Measurements from ENCODE around the gene UNKL.

Gene UNKL

GRCh38 chr16:1414532-1415260, at the start of gene UNKL:
Gene UNKL, minus strand, starts transcription at chr16:1414704. Its CDS starts 13 bp downstream, at chr16:1414691.
- DNase-seq (peak; percentile 87), ATAC-seq (peak; percentile 55)

- ATAC-seq (no peak), DNase-seq (no peak)
These were observed 46.6 kb upstream of the UNKL start for GRCh38 chr16:1461146-1461545.

DNA sequence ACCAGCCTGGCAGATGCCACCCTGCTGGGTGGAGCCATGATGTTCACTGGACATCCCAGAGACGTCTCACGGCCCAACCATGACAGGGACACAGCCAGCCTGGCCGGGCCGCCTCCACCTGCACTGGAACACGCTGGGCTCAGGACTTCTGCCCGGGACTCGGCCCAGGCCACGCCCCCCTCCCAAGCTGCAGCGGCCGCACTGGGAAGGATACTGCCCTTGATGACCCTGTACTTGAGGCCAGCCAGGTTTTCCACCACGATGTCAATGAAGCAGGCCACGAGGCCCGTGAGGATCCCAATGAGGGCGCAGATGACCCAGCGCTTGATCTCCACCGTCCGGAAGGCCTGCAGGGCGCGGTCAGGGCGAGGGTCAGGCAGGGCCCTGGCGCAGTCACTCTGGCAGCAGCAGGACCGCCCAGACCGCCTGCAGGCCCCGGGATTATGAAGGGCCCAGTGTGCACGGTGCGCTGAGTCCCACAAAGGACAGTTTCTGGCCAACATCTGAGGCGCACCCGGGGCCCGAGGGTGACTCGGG, 46.2 kb upstream of the UNKL start:
- DNase-seq: no peak
- no peak for ATAC-seq

DNA sequence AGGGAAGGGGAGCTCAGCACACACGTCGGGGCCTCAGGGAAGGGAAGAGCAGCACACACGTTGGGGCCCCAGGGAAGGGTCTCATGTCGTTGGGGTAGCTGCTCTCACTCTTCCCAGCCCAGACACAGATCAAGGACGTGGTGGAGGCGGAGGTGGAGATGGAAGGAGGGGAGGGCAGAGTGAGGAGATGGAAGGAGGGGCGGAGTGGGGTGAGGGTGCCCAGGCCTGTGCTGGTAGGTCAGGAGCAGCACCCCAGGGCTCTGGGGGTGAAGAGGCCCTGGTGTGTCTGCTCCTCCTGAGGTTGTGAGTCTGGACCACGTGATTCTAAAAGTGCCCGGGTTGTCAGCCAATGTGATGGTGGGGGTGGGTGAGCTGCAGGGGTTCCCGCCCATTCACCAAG, 45.5 kb upstream of the UNKL start:
- ATAC-seq (no peak), DNase-seq (no peak)

- DNase-seq (no peak), ATAC-seq (peak; percentile 42)
These were observed 44.5 kb upstream of the UNKL start for GRCh38 chr16:1458977-1459341.

- ATAC-seq (peak; percentile 31), DNase-seq (peak; percentile 33)
These were observed 44.0 kb upstream of the UNKL start for GRCh38 chr16:1458336-1458976.

- ATAC-seq (no peak), DNase-seq (no peak)
These were observed 43.2 kb upstream of the UNKL start for GRCh38 chr16:1457489-1458245.

DNA sequence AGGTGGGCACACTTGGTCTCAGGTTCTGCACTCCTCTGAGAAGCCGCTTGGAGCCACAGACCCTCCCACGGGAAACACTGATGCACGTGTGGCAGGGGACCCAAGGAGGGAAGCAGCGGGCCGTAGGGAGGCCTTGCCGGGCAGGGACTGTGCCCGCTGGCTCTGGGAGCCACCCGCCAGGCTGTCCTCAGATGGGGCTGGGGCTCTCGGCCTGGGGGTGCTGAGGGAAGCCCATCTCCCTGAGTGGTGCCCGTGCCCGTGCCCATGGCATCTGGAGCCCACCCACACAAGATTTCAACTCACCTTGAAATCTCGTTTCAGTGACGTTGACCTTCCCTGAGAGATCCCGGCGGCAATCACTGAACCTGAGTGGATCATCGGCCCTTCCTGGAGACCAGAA, 42.4 kb upstream of the UNKL start:
- ATAC-seq: no peak
- no peak for DNase-seq

DNA sequence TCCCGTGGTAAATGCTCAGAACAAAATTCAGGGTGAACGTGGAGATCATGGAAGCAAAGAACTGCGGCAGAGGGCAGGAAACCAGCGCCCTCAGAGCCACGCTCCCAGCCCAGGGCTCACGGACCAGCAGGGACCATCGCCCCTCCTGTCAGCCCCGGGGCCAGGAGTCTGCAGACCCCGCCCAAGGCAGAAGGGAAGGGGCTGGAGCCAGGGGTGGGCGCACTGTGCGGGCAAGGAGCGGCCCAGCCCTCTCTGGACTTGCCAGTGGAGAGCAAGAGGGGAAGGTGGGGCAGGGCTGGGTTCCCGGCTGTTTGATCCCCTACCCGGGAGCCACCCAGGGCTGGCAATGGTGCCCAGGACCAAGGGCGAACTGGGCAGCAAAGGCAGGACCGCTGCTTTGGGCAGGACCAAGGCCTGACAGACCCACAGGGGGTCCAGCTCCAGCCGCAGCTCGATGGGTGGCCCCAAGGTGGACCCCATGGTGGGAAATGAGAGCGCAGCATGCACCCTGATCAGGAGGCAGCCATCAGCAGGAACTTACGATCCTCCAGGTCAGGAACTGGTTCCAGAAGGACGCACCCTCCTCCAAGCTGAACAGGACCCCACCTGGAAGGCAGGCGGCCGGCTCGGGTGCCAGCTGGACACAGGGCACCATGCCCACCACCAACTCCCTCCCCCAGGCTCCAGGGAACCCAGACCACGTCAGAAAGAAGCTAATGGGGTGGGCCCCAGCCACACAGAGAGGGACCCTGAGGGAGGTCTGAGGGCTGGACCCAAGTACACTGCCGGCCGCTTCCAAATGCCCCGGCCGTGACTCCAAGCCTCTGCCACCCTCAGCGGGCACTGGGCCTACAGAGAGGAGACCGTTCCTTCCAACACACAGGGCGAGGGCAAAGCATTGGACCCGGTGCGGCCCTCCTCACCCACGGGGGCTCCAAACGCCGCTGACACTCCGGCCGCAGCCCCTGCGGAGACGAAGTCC, 41.0 kb upstream of the UNKL start:
- ATAC-seq (no peak), DNase-seq (no peak)

- ATAC-seq: no peak
- no peak for DNase-seq
These were observed 40.1 kb upstream of the UNKL start for GRCh38 chr16:1454561-1454960.

DNA sequence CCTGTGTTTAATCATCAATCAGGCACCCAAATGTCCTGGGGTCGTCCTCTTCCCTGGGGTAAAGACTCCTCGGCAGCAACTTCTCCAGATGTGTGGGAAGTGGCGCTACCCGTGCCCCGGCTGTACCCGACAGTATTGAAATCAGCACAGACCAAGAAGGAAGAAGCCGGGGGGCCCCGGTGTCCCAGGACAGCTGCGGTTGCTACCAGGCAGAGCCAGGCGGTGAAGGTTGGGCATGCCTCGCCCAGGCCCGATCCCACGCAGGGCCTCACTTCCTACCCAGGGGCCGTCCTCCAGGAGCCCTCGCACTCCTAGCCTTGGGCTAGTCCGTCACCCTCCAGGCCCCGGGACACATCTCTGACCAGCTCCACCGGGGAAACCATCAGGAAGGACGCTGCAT, 38.8 kb upstream of the UNKL start:
- DNase-seq (no peak), ATAC-seq (no peak)

DNA sequence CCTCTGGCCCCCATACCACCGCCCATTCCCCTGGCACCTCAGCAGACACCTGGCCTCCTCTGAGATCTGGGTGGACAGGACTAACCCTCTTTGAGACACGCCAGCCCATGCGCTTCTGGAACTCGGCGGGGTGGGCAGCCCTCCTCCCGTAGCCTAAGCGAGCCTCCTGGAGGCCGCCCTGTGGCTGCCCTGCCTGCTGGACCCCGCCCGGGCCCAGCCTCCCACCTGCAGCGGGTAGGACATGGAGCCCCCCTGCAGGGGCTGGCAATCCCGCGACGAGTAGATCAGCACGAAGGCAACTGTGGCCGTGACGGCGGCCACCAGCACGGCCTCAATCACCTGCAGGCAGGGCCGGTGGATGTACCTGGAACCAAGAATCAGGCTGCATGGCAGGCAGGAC, 38.0 kb upstream of the UNKL start:
- no peak for ATAC-seq
- no peak for DNase-seq

- DNase-seq (no peak), ATAC-seq (no peak)
These were observed 37.3 kb upstream of the UNKL start for GRCh38 chr16:1451702-1452392.

GRCh38 chr16:1450841-1451240, 36.3 kb upstream of the UNKL start:
- DNase-seq: no peak

DNA sequence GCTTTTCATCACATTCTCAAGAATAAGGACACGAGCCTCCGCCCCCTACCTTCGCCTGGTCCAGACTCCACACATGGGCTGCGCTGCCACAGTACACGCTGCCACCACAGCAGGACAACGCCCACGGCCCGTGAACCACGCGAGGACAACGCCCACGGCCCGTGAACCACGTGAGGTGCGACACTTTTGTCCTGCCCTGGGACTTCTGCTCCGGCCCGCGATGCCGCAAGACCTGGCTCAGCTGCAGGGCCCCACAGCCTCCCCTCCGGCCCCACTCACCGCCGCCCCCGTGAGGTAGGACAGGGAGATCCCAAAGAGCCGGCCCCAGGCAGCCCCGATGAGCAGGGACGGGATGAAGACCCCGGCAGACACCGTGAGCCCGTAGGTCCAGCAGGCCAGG, 35.7 kb upstream of the UNKL start:
- ATAC-seq (no peak), DNase-seq (no peak)

More at GRCh38 chr16:1450841-1451240, 36.3 kb upstream of the UNKL start:
- no peak for ATAC-seq

- DNase-seq (no peak), ATAC-seq (no peak)
These were observed 34.8 kb upstream of the UNKL start for GRCh38 chr16:1449201-1449788.

DNA sequence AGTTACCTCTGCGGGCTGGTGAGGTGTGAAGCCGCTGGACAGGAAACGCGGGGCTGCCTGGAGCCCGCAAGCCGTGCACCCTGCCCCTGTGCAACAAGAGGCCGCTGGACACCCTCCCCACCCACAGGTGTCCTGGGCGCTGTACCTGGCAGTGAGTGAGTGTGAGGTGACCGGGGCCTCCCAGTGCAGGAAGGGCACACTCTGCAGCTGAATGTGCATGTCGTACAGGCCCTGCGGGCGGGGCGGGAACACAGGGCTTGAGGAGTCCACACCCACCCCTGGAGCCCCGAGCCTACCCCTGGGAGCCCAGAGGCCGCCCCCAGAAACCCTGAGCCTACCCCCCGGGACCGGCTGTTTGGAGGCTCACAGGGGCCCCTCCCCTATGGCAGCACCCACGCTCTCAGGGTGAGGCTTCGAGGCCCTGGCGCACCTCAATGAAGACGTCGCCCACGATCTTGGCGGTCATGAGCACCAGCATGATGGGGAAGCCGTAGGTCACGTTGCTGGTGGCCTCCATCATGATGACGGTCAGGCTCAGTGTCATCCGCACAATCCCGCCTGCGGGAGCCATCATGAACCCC, 34.1 kb upstream of the UNKL start:
- DNase-seq (no peak), ATAC-seq (no peak)

DNA sequence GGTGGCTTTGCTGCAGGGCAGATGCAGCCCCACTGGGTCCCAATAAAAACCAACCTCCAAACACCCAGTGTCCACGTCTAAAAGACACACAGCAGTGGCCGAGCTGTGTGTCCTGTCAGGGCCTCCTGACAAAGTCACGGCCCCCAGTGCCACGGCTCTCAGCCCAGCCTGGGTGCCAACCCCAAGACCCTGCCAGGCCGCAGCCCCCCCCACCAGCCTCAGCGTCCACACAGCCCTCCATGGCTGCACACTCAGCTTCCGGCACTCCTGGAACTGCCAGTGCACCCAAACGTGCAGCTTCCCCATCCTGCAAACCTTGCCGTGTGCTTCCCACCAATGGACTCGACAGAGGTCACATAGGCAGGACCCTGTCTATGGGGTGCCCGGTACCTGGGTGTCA, 33.5 kb upstream of the UNKL start:
- ATAC-seq (no peak), DNase-seq (no peak)

- ATAC-seq (no peak), DNase-seq (no peak)
These were observed 32.0 kb upstream of the UNKL start for GRCh38 chr16:1446296-1447080.

All from stimulated activated naive CD8-positive, alpha-beta T cell treated with anti-CD3 and anti-CD28 coated beads, Interleukin-15, Interleukin-2, amounts not matched to agents 100 U/mL and 50 U/mL, for 24 hours (primary cell).